Endothelial cell of hepatic sinusoid (primary cell): ENCODE results near the gene CETP.

Experiments used
- in situ Hi-C: cut with HindIII; loops from 2 replicates; pipeline ENCODE4 v1.10.0; 2017; ENCODE audit warnings: low sequenced_read_pairs

Gene CETP

DNA sequence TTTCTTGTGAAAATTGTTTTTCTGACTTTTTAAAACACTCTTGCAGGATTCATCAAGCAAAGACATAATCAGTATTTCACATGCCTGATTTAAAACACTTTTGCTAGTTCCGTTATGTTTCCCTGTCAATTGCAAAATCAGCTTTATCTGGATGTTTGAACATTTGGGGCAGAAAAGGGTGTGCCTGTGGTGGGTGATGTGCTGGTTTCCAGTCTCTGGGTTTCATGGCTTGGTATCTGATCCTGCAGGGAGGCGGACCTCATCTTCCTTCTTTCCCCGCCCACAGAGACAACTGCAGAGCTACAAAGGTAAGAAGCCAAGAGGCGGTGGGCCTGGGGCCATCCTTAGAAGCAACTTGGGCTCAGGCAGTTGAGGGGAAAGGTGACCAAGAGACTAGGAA is 69.4 kb downstream of the CETP start:
- in situ Hi-C loops = no loop called here

DNA sequence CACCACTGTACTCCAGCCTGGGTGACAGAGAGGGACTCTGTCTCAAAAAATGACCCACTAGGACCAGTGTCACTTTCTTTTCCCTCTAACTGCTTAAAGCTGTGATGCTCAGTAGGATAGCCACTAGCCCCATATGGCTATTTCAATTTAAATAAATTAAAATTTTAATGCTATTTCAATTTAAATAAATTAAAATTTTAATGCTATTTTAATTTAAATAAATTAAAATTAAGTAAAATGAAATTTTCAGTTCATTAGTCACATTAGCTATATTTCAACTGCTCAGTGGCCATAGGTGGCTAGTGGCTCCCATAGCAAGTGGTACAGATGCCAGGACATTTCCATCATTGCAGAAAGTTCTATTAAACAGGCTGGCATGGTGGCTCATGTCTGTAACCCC is 70.6 kb downstream of the CETP start:
- in situ Hi-C loops = no loop called here

DNA sequence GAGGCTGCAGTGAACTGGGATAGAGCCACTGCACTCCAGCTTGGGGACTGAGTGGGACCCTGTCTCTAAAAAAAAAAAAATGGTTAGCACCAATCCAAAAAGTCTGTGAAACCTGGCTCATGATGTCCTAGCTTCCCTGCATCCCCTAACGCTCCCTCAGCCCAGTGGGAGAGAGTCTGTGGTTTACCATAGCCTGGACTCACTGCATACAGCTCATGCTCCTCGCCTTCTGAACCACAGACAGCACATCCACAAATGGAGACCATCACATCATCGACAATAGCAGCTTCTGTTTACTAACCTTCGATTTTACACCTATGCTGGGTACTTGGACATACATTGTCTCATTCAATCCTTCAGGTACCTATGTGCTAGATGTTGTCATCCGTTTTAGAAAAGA is 71.2 kb downstream of the CETP start:
- in situ Hi-C loops = no loop called here
